HepG2 (cell line): Measurements from ENCODE around the gene ABHD6. TPM values are rescaled to one million over a fixed set of nuclear protein-coding genes. Genes with fewer than 3 reads are reported as not detected.
A peak's percentile ranks its signal among the peaks of the same experiment; 100 is the strongest.

ENCODE experiments used
- ATF7-NPFF ChIP-seq: sonication (generic); formaldehyde crosslinking; IDR thresholded peaks from 2 replicates; pipeline ENCODE4 v1.8.1; 2023; ENCODE audit warnings: mild to moderate bottlenecking, low read depth, missing genetic modification reagents, moderate library complexity
- BHLHE40 ChIP-seq: IDR thresholded peaks from 2 replicates; pipeline ENCODE4 v1.6.1; 2011; ENCODE audit warnings: low read length, improper control_type of control experiment
- CBX5 ChIP-seq: sonication (generic); formaldehyde crosslinking; IDR thresholded peaks from 2 replicates; pipeline ENCODE4 v1.4.0; 2020; ENCODE audit warnings: missing genetic modification reagents, borderline replicate concordance
- CREB1 ChIP-seq, 2 experiments: fragments of 450-650 bp in 1 of 2; IDR thresholded peaks; 2 replicates each; pipeline ENCODE4 v1.6.1; 2016 to 2017; ENCODE audit warnings: control low read depth in 1 of 2, mild to moderate bottlenecking in 1 of 2, missing compliant biosample characterization in 1 of 2, missing genetic modification characterization in 1 of 2
- FOXO4 ChIP-seq: sonication (generic); formaldehyde crosslinking; conservative IDR thresholded peaks from 2 replicates; pipeline ENCODE4 v1.8.1; 2023; ENCODE audit warnings: missing genetic modification reagents
- GLI4 ChIP-seq: sonication (generic); formaldehyde crosslinking; IDR thresholded peaks from 2 replicates; pipeline ENCODE4 v1.5.1; 2020; ENCODE audit warnings: missing genetic modification reagents, mild to moderate bottlenecking, moderate library complexity, borderline replicate concordance
- GZF1 ChIP-seq: sonication (generic); formaldehyde crosslinking; IDR thresholded peaks from 2 replicates; pipeline ENCODE4 v1.5.1; 2020; ENCODE audit warnings: mild to moderate bottlenecking, missing genetic modification reagents
- HMG20B ChIP-seq: conservative IDR thresholded peaks from 2 replicates; pipeline ENCODE4 v1.6.1; 2016; ENCODE audit warnings: missing genetic modification reagents, missing compliant biosample characterization
- HNF4A ChIP-seq: sonication (generic); formaldehyde crosslinking; IDR thresholded peaks from 2 replicates; pipeline ENCODE4 v1.4.0; 2020; ENCODE audit warnings: missing genetic modification reagents
- MAF1 ChIP-seq: sonication (generic); formaldehyde crosslinking; IDR thresholded peaks from 2 replicates; pipeline ENCODE4 v1.5.0; 2020; ENCODE audit warnings: missing genetic modification reagents, borderline replicate concordance
- MATR3 ChIP-seq: sonication (generic); formaldehyde crosslinking; IDR thresholded peaks from 2 replicates; pipeline ENCODE4 v1.4.0; 2020; ENCODE audit warnings: missing genetic modification reagents
- MEF2D ChIP-seq: sonication (generic); formaldehyde crosslinking; IDR thresholded peaks from 2 replicates; pipeline ENCODE4 v1.5.1; 2020; ENCODE audit warnings: mild to moderate bottlenecking, missing genetic modification reagents
- MIXL1 ChIP-seq: IDR thresholded peaks from 2 replicates; pipeline ENCODE4 v1.6.1; 2016
- MXD1 ChIP-seq: sonication (generic); formaldehyde crosslinking; IDR thresholded peaks from 2 replicates; pipeline ENCODE4 v1.4.0; 2020; ENCODE audit warnings: mild to moderate bottlenecking, missing genetic modification reagents
- NFE2 ChIP-seq: sonication (generic); formaldehyde crosslinking; IDR thresholded peaks from 2 replicates; pipeline ENCODE4 v1.4.0; 2020; ENCODE audit warnings: missing genetic modification reagents
- PHF5A ChIP-seq: IDR thresholded peaks from one replicate; pipeline ENCODE4 v1.6.1; 2018; ENCODE audit warnings: low read depth, missing genetic modification reagents; ENCODE audit not compliant: unreplicated experiment
- PPARG ChIP-seq: conservative IDR thresholded peaks from 2 replicates; pipeline ENCODE4 v1.6.1; 2016; ENCODE audit warnings: missing biosample characterization, missing genetic modification reagents
- RBM22 ChIP-seq: fragments of 200-400 bp; formaldehyde crosslinking; optimal IDR thresholded peaks from 2 replicates; pipeline ENCODE3; 2017; ENCODE audit warnings: mild to moderate bottlenecking, low read length, moderate library complexity
- RFXANK ChIP-seq: IDR thresholded peaks from 2 replicates; pipeline ENCODE4 v1.6.1; 2016
- SAP130 ChIP-seq: IDR thresholded peaks from 2 replicates; pipeline ENCODE4 v1.6.1; 2016; ENCODE audit warnings: low read depth
- SIX4 ChIP-seq: sonication (generic); formaldehyde crosslinking; IDR thresholded peaks from 2 replicates; pipeline ENCODE4 v1.4.0; 2020; ENCODE audit warnings: missing genetic modification reagents
- TBX2 ChIP-seq: sonication (generic); formaldehyde crosslinking; IDR thresholded peaks from 2 replicates; pipeline ENCODE4 v1.5.0; 2020; ENCODE audit warnings: missing genetic modification reagents, mild to moderate bottlenecking, borderline replicate concordance
- TRIM24 ChIP-seq: sonication (generic); formaldehyde crosslinking; IDR thresholded peaks from 2 replicates; pipeline ENCODE4 v1.8.0; 2022; ENCODE audit warnings: mild to moderate bottlenecking, missing genetic modification reagents
- U2AF2 ChIP-seq: fragments of 200-400 bp; formaldehyde crosslinking; IDR thresholded peaks from 2 replicates; pipeline ENCODE4 v1.6.1; 2017; ENCODE audit warnings: low read depth, mild to moderate bottlenecking, low read length
- ZBTB7B ChIP-seq: sonication (generic); formaldehyde crosslinking; IDR thresholded peaks from 2 replicates; pipeline ENCODE4 v1.4.0; 2020; ENCODE audit warnings: missing genetic modification reagents
- ZNF326 ChIP-seq: sonication (generic); formaldehyde crosslinking; IDR thresholded peaks from 2 replicates; pipeline ENCODE4 v1.4.0; 2020; ENCODE audit warnings: missing genetic modification reagents, borderline replicate concordance
- polyA plus RNA-seq, 8 experiments: library from polyadenylated mRNA; depleted of rRNA in 3 of 8; stranded (reverse) in 7 of 8; unstranded in 1 of 8; fragments of >200 nt; fragmentation: Illumina TruSeq in 4 of 8; extraction: Trizol in 4 of 8; gene quantifications; 2 replicates each; pipeline versions ENCODE4 v1.2.1 to v1.2.3, GENCODE V29; 2011 to 2016; ENCODE audit warnings: low read depth in 4 of 8, missing spikeins in 1 of 8, mixed read lengths in 1 of 8; ENCODE audit not compliant: insufficient read depth in 1 of 8
- total RNA-seq, 5 experiments: library from RNA; depleted of rRNA; stranded (reverse); fragments of >200 nt; fragmentation: Illumina TruSeq; extraction: Trizol; gene quantifications; 2 replicates each; pipeline ENCODE4 v1.2.3, GENCODE V29; 2016; ENCODE audit warnings: low read depth in 1 of 5
- TF ChIP-seq, protein P1 (sequence below): sonication (generic); formaldehyde crosslinking; IDR thresholded peaks from 2 replicates; pipeline ENCODE4 v1.5.0; 2020; ENCODE audit warnings: missing genetic modification reagents
- TF ChIP-seq, protein P2 (sequence below): sonication (generic); formaldehyde crosslinking; IDR thresholded peaks from 2 replicates; pipeline ENCODE4 v1.8.1; 2022; ENCODE audit warnings: mild to moderate bottlenecking, missing genetic modification reagents

ABHD6 gene
- total and polyA plus RNA-seq, 2 of the 13 experiments (the other 11 are each of a cell fraction or from before 2014, with no cell fraction given), result 9.0 to 17.2 TPM

DNA sequence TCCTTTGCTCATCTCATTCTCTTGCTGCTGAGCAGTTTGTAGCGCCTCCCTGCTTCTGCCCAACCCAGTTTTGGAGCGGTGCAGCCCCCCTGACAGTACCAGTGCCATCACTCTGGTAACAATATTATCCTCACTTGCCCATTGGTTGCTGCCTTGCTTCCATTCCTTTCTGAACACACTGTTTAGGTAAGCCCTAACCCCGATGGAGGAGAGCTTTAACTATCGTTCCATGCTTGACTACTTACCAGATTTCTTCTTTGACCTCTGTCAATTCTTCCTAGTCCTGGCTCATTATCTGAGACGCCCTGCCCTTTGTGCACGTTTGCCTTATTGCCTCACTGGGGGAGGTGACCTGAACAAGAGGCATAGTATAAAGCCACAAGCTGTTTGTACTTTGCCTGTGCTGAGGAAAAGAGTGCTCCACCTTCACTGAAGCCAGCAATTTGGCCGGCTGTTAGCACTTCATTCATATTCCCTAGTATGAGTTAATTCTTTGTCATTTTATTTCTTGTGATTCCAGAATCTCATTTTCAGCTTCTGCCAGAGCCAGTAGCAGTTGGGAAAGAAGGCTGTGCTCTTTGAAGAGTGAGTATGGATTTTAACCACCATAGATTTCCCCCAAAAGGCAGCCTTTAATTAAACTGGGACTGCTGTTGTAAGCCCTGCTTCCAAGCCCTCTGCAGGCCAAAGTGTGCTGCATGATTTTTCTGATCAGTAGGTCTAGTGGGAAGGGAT is 11.9 kb downstream of the ABHD6 start (continued):
- TF ChIP-seq ZNF326 (CRISPR knock-in tag) (no peak), U2AF2 (no peak), PHF5A (CRISPR knock-in tag) (no peak), SIX4 (CRISPR knock-in tag) (0 out of 2 replicates have a peak, but pooled peaks have one; percentile 8), FOXO4 (no peak), GLI4 (CRISPR knock-in tag) (no peak), MXD1 (CRISPR knock-in tag) (no peak), GZF1 (CRISPR knock-in tag) (no peak), BHLHE40 (peak; percentile 71; the same call in 1 of the 2 replicates), TRIM24 (CRISPR knock-in tag) (no peak), CBX5 (CRISPR knock-in tag) (no peak), NFE2 (CRISPR knock-in tag) (no peak), MAF1 (no peak), TBX2 (CRISPR knock-in tag) (no peak), RFXANK (CRISPR knock-in tag) (no peak), PPARG (CRISPR knock-in tag) (peak; percentile 56; the same call in 1 of the 2 replicates), RBM22 (no peak), MIXL1 (CRISPR knock-in tag) (no peak), SAP130 (CRISPR knock-in tag) (peak; percentile 49), HMG20B (CRISPR knock-in tag) (0 out of 2 replicates have a peak, but pooled peaks have one; percentile 16), ZBTB7B (CRISPR knock-in tag) (0 out of 2 replicates have a peak, but pooled peaks have one; percentile 25), ATF7-NPFF (CRISPR knock-in tag) (no peak), MEF2D (CRISPR knock-in tag) (no peak), MATR3 (CRISPR knock-in tag) (no peak), HNF4A (CRISPR knock-in tag) (peak; percentile 77), CREB1 (IDR thresholded peaks at IDR 0.05) (no peak), CREB1 (CRISPR knock-in tag; IDR thresholded peaks at IDR 0.05) (no peak)
- TF ChIP-seq, protein P1, sequence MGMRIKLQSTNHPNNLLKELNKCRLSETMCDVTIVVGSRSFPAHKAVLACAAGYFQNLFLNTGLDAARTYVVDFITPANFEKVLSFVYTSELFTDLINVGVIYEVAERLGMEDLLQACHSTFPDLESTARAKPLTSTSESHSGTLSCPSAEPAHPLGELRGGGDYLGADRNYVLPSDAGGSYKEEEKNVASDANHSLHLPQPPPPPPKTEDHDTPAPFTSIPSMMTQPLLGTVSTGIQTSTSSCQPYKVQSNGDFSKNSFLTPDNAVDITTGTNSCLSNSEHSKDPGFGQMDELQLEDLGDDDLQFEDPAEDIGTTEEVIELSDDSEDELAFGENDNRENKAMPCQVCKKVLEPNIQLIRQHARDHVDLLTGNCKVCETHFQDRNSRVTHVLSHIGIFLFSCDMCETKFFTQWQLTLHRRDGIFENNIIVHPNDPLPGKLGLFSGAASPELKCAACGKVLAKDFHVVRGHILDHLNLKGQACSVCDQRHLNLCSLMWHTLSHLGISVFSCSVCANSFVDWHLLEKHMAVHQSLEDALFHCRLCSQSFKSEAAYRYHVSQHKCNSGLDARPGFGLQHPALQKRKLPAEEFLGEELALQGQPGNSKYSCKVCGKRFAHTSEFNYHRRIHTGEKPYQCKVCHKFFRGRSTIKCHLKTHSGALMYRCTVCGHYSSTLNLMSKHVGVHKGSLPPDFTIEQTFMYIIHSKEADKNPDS (CRISPR knock-in tag), result no peak
- TF ChIP-seq, protein P2, sequence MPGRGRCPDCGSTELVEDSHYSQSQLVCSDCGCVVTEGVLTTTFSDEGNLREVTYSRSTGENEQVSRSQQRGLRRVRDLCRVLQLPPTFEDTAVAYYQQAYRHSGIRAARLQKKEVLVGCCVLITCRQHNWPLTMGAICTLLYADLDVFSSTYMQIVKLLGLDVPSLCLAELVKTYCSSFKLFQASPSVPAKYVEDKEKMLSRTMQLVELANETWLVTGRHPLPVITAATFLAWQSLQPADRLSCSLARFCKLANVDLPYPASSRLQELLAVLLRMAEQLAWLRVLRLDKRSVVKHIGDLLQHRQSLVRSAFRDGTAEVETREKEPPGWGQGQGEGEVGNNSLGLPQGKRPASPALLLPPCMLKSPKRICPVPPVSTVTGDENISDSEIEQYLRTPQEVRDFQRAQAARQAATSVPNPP, result no peak
